K562 (cell line): ENCODE data around the gene NACC1. TPM values are rescaled to one million over a fixed set of nuclear protein-coding genes. Genes with fewer than 3 reads are reported as not detected.
A peak's percentile ranks its signal among the peaks of the same experiment; 100 is the strongest.

Experiments used
- GABPB1 ChIP-seq: sonication (generic); formaldehyde crosslinking; IDR thresholded peaks from 2 replicates; pipeline ENCODE4 v1.8.0; 2022; ENCODE audit warnings: mild to moderate bottlenecking, missing genetic modification reagents
- HEY1 ChIP-seq: fragments of 250-450 bp; sonication (Bioruptor Pico); IDR thresholded peaks from 2 replicates; pipeline ENCODE4 v1.5.0; 2020; ENCODE audit warnings: mild to moderate bottlenecking, moderate library complexity, borderline replicate concordance
- HIVEP1 ChIP-seq: fragments of 250-450 bp; sonication (Bioruptor Pico); IDR thresholded peaks from 2 replicates; pipeline ENCODE4 v1.4.0; 2020; ENCODE audit warnings: mild to moderate bottlenecking
- LEF1 ChIP-seq: fragments of 450-650 bp; IDR thresholded peaks from 2 replicates; pipeline ENCODE4 v1.6.1; 2016; ENCODE audit warnings: mild to moderate bottlenecking
- MCM7 ChIP-seq, 2 experiments: fragments of 450-650 bp; IDR thresholded peaks; 2 replicates each; pipeline ENCODE4 v1.6.1; 2016 to 2018
- PKNOX1 ChIP-seq: fragments of 450-650 bp; IDR thresholded peaks from 2 replicates; pipeline ENCODE4 v1.6.1; 2016
- SOX6 ChIP-seq: fragments of 450-650 bp; IDR thresholded peaks from 2 replicates; pipeline ENCODE4 v1.6.1; 2014; ENCODE audit warnings: mild to moderate bottlenecking
- STAT5B ChIP-seq: fragments of 250-450 bp; sonication (Bioruptor Pico); IDR thresholded peaks from 2 replicates; pipeline ENCODE4 v1.8.0; 2021; ENCODE audit warnings: mild to moderate bottlenecking, inconsistent platforms
- TCF15 ChIP-seq: fragments of 250-450 bp; sonication (Bioruptor Pico); IDR thresholded peaks from 2 replicates; pipeline ENCODE4 v1.8.0; 2022; ENCODE audit warnings: moderate library complexity, mild to moderate bottlenecking, inconsistent platforms
- VEZF1 ChIP-seq: fragments of 200-800 bp; sonication (Bioruptor generic); IDR thresholded peaks from 2 replicates; pipeline ENCODE4 v1.6.1; 2017; ENCODE audit warnings: missing genetic modification characterization, missing compliant biosample characterization
- ZBED1 ChIP-seq: IDR thresholded peaks from 2 replicates; pipeline ENCODE4 v1.6.1; 2014
- ZFP36 ChIP-seq: fragments of 150-350 bp; IDR thresholded peaks from 2 replicates; pipeline ENCODE4 v1.6.1; 2018; ENCODE audit warnings: low read length, low read depth; ENCODE audit not compliant: partially characterized antibody
- ZNF282 ChIP-seq: sonication (generic); formaldehyde crosslinking; IDR thresholded peaks from 2 replicates; pipeline ENCODE4 v1.8.1; 2023; ENCODE audit warnings: missing genetic modification reagents
- ZNF354B ChIP-seq: fragments of 250-450 bp; sonication (Bioruptor Pico); IDR thresholded peaks from 2 replicates; pipeline ENCODE4 v1.4.0; 2020
- ZNF766 ChIP-seq: fragments of 200-800 bp; sonication (Bioruptor generic); conservative IDR thresholded peaks from 2 replicates; pipeline ENCODE4 v1.6.1; 2016; ENCODE audit warnings: missing genetic modification characterization, missing compliant biosample characterization
- polyA plus RNA-seq, 8 experiments: library from polyadenylated mRNA; depleted of rRNA in 4 of 8; stranded (reverse) in 5 of 8; unstranded in 3 of 8; fragments of >200 nt; fragmentation: Nextera tagmentation in 2 of 8; fragmentation: Illumina TruSeq in 1 of 8; extraction: Ambion mirVana in 2 of 8; extraction: Trizol in 1 of 8; gene quantifications; 2 replicates each; pipeline versions ENCODE4 v1.2.1 to v1.2.3, GENCODE V29; 2011 to 2014; ENCODE audit warnings: inconsistent platforms in 1 of 8, missing spikeins in 1 of 8
- total RNA-seq, 7 experiments: library from RNA; depleted of rRNA in 6 of 7; stranded (reverse); fragments of >200 nt in 6 of 7; fragmentation: Illumina TruSeq in 2 of 7; extraction: Trizol in 2 of 7; gene quantifications; 2 replicates each; pipeline versions ENCODE4 v1.2.1 to v1.2.3, GENCODE V29; 2011 to 2021; ENCODE audit warnings: low replicate concordance in 1 of 7
- TF ChIP-seq, protein P1 (sequence below), 2 experiments: fragments of 450-650 bp; IDR thresholded peaks; 2 replicates each; pipeline ENCODE4 v1.6.1; 2016; ENCODE audit warnings: mild to moderate bottlenecking in 2 of 2, borderline replicate concordance in 1 of 2, low read depth in 1 of 2, moderate library complexity in 1 of 2

Gene NACC1
- total and polyA plus RNA-seq, 9 of the 15 experiments (the other 6 are each of a cell fraction or from before 2014, with no cell fraction given): 0.04 to 96.6 (median 25.8) TPM

- peak; percentile 44; the same call in 1 of the 2 replicates for TF ChIP-seq ZNF354B (CRISPR knock-in tag)
- peak; percentile 3; the same call in 1 of the 2 replicates for TF ChIP-seq HIVEP1
- TF ChIP-seq STAT5B: no peak
- TF ChIP-seq MCM7 (IDR thresholded peaks at IDR 0.05): no peak
- TF ChIP-seq ZNF282 (CRISPR knock-in tag): no peak
- TF ChIP-seq TCF15 (CRISPR knock-in tag): 0 out of 2 replicates have a peak, but pooled peaks have one; percentile 69
- TF ChIP-seq, protein P1, sequence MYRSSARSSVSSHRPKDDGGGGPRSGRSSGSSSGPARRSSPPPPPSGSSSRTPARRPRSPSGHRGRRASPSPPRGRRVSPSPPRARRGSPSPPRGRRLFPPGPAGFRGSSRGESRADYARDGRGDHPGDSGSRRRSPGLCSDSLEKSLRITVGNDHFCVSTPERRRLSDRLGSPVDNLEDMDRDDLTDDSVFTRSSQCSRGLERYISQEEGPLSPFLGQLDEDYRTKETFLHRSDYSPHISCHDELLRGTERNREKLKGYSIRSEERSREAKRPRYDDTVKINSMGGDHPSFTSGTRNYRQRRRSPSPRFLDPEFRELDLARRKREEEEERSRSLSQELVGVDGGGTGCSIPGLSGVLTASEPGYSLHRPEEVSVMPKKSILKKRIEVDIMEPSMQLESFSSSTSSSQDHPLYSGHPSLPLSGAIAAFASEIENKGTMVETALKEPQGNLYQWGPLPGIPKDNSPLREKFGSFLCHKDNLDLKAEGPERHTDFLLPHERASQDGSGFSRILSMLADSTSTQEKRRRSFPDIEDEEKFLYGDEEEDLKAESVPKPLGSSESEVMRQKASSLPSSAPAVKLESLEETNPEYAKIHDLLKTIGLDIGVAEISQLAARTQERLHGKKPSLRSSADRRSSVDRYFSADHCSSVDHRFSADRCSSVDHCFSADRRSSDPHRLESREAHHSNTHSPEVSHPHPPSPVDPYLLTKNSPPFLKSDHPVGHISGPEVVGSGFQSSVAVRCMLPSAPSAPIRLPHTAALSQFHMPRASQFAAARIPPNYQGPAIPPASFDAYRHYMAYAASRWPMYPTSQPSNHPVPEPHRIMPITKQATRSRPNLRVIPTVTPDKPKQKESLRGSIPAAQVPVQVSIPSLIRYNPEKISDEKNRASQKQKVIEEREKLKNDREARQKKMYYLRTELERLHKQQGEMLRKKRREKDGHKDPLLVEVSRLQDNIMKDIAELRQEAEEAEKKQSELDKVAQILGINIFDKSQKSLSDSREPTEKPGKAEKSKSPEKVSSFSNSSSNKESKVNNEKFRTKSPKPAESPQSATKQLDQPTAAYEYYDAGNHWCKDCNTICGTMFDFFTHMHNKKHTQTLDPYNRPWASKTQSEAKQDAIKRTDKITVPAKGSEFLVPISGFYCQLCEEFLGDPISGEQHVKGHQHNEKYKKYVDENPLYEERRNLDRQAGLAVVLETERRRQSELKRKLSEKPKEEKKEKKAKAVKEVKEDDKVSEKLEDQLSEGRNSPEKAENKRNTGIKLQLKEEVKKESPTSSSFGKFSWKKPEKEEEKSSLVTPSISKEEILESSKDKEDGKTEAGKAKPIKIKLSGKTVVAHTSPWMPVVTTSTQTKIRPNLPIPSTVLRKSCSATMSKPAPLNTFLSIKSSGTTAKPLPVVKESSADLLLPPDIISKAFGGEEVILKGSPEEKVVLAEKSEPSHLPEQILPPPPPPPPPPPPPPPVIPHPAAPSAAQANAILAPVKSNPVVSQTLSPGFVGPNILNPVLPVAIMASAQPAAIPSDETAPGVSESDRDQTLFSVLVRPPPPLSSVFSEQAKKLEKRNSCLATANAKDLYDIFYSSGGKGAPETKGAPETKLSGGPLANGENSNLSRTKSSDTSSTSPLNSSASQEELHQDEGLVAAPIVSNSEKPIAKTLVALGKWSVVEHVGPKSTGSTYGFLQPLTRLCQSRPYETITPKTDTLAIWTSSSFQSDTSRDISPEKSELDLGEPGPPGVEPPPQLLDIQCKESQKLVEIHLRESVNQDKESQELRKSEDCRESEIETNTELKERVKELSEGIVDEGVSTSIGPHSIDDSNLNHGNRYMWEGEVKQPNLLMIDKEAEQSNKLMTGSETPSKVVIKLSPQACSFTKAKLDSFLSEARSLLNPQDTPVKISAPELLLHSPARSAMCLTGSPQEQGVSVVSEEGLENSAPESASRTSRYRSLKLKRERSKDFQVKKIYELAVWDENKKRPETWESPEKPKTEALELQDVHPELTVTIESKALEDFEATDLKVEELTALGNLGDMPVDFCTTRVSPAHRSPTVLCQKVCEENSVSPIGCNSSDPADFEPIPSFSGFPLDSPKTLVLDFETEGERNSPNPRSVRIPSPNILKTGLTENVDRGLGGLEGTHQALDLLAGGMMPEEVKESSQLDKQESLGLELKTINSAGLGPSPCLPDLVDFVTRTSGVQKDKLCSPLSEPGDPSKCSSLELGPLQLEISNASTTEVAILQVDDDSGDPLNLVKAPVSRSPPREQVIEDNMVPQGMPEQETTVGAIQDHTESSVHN (IDR thresholded peaks at IDR 0.05; ENCODE audit: borderline replicate concordance in 1 of 2, low read depth in 1 of 2): 0 out of 4 replicates have a peak, but pooled peaks of 1 of the 2 experiments have one; percentile 14
- TF ChIP-seq ZNF766 (CRISPR knock-in tag): peak; percentile 79
- peak; percentile 97 for TF ChIP-seq SOX6
- TF ChIP-seq HEY1 (CRISPR knock-in tag): peak; percentile 85; the same call in 1 of the 2 replicates
- TF ChIP-seq LEF1: peak; percentile 94
- peak; percentile 97 for TF ChIP-seq VEZF1
- TF ChIP-seq GABPB1 (CRISPR knock-in tag): peak; percentile 80
- peak; percentile 93 for TF ChIP-seq ZBED1
- no peak; the same call in 1 of the 2 replicates for TF ChIP-seq PKNOX1
- TF ChIP-seq ZFP36: peak; percentile 7
These were observed 15.1 kb upstream of the NACC1 start, which contains the start of gene LYL1 (continued) for GRCh38 chr19:13102666-13103580.
